Endothelial cell of umbilical vein (primary cell): Measurements from ENCODE around the gene P2RX1. TPM values are rescaled to one million over a fixed set of nuclear protein-coding genes. Genes with fewer than 3 reads are reported as not detected.

Experiments used
- BruUV-seq: library from RNA; stranded (reverse); fragments of 400-500 nt; replicated peaks from 2 replicates; lab custom pipeline; 2021; lab: Mats Ljungman, UMichigan
- CTCF ChIA-PET: fragments of 300-600, 350-600 bp; sonication (Branson Sonifier 250); formaldehyde crosslinking; loops from one replicate; lab custom pipeline; 2021; ENCODE audit warnings: antibody characterized with exemption, inconsistent platforms; lab: Charles Lee
- POLR2A ChIA-PET: fragments of 300-600, 350-600 bp; sonication (Branson Sonifier 250); formaldehyde crosslinking; loops from one replicate; lab custom pipeline; 2021; ENCODE audit warnings: antibody characterized with exemption, inconsistent platforms; lab: Charles Lee
- DNase-seq: peaks from one replicate; pipeline ENCODE4 v3.0.0-alpha.2; 2011; ENCODE audit warnings: low read depth, low spot score
- FAIRE-seq: peaks from 2 replicates; lab custom pipeline; 2011; peaks lifted over from hg19 to GRCh38; lab: Jason Lieb, UNC
- H2AFZ ChIP-seq: 2 replicates; pipeline ENCODE4 v1.6.0; 2012; ENCODE audit warnings: low read depth, low read length, control low read depth, inconsistent platforms
- H3K27ac ChIP-seq: 2 replicates; pipeline ENCODE4 v1.5.1; 2011; ENCODE audit warnings: low read depth, mild to moderate bottlenecking, control low read depth, low read length, moderate library complexity; ENCODE audit not compliant: insufficient read depth
- H3K27me3 ChIP-seq, 2 experiments: 2 replicates each; pipeline versions ENCODE4 v1.6.0 to v1.6.1; 2011; ENCODE audit warnings: low read length in 2 of 2, mixed read lengths in 1 of 2; ENCODE audit not compliant: control insufficient read depth in 2 of 2, insufficient read depth in 2 of 2
- H3K36me3 ChIP-seq, 2 experiments: 2 replicates in 1 of 2; 3 replicates in 1 of 2; pipeline ENCODE4 v1.5.1; 2011; ENCODE audit warnings: low read length in 2 of 2, mild to moderate bottlenecking in 1 of 2, moderate library complexity in 1 of 2; ENCODE audit not compliant: control insufficient read depth in 2 of 2, insufficient read depth in 2 of 2; ENCODE audit errors: extremely low read depth in 1 of 2
- H3K4me1 ChIP-seq: 3 replicates; pipeline ENCODE4 v1.5.1; 2011; ENCODE audit warnings: mild to moderate bottlenecking, low read length; ENCODE audit not compliant: control insufficient read depth, insufficient read depth; ENCODE audit errors: extremely low read depth
- H3K4me2 ChIP-seq: 2 replicates; pipeline ENCODE4 v1.6.1; 2011; ENCODE audit warnings: low read length, control low read depth, mixed read lengths; ENCODE audit not compliant: insufficient read depth
- H3K4me3 ChIP-seq, 3 experiments: fragments of 200-600 bp in 1 of 3; sonication (generic), shearing (Covaris generic) in 1 of 3; replicated peaks in 1 of 3; 2 replicates each; pipeline ENCODE4 v1.5.1; 2011 to 2016; ENCODE audit warnings: control low read depth in 3 of 3, low read length in 3 of 3, mild to moderate bottlenecking in 2 of 3, inconsistent platforms in 1 of 3, low read depth in 1 of 3, moderate library complexity in 1 of 3; ENCODE audit not compliant: insufficient read depth in 1 of 3
- H3K79me2 ChIP-seq: 2 replicates; pipeline ENCODE4 v1.6.0; 2012; ENCODE audit warnings: low read length, inconsistent platforms; ENCODE audit not compliant: control insufficient read depth, insufficient read depth
- H3K9ac ChIP-seq: replicated peaks from 2 replicates; pipeline ENCODE3; 2011; ENCODE audit warnings: low read length, control low read depth; ENCODE audit not compliant: insufficient read depth; ENCODE audit errors: extremely low read depth
- H3K9me1 ChIP-seq: replicated peaks from 3 replicates; pipeline ENCODE4 v1.6.0; 2011; ENCODE audit warnings: mild to moderate bottlenecking, low read length; ENCODE audit not compliant: control insufficient read depth, insufficient read depth; ENCODE audit errors: extremely low read depth
- H3K9me3 ChIP-seq: replicated peaks from 2 replicates; pipeline ENCODE4 v1.5.1; 2012; ENCODE audit warnings: low read length, inconsistent platforms; ENCODE audit not compliant: control insufficient read depth, insufficient read depth
- H4K20me1 ChIP-seq: replicated peaks from 2 replicates; pipeline ENCODE3; 2011; ENCODE audit warnings: mild to moderate bottlenecking, low read length; ENCODE audit not compliant: control insufficient read depth, insufficient read depth; ENCODE audit errors: extremely low read depth
- EZH2 ChIP-seq: IDR thresholded peaks from 2 replicates; pipeline ENCODE4 v1.6.1; 2012; ENCODE audit warnings: borderline replicate concordance, low read depth, mild to moderate bottlenecking, moderate library complexity, low read length, inconsistent platforms; ENCODE audit not compliant: severe bottlenecking
- FOS ChIP-seq: IDR thresholded peaks from 2 replicates; pipeline ENCODE4 v1.6.1; 2011; ENCODE audit warnings: mild to moderate bottlenecking, low read length, moderate library complexity, borderline replicate concordance; ENCODE audit not compliant: insufficient read depth
- GATA2 ChIP-seq: IDR thresholded peaks from 2 replicates; pipeline ENCODE4 v1.7.0; 2011; ENCODE audit warnings: low read depth, mild to moderate bottlenecking, moderate library complexity, mixed read lengths, low read length; ENCODE audit not compliant: insufficient read length, insufficient read depth
- JUN ChIP-seq: IDR thresholded peaks from 2 replicates; pipeline ENCODE4 v1.6.1; 2011; ENCODE audit warnings: borderline replicate concordance, low read depth; ENCODE audit not compliant: insufficient read length, insufficient read depth
- MAX ChIP-seq: IDR thresholded peaks from 2 replicates; pipeline ENCODE4 v1.6.1; 2011; ENCODE audit not compliant: insufficient read depth, insufficient read length
- MYC ChIP-seq: IDR thresholded peaks from one replicate; pipeline ENCODE4 v1.6.1; 2011; ENCODE audit warnings: mild to moderate bottlenecking, low read depth, low read length
- POLR2A ChIP-seq: IDR thresholded peaks from 2 replicates; pipeline ENCODE4 v1.6.1; 2012; ENCODE audit warnings: low read depth, mild to moderate bottlenecking, control low read depth, low read length
- POLR2AphosphoS5 ChIP-seq: IDR thresholded peaks from 2 replicates; pipeline ENCODE4 v1.6.1; 2012; ENCODE audit warnings: low read depth, mild to moderate bottlenecking, control low read depth, low read length, moderate library complexity; ENCODE audit not compliant: insufficient read depth
- dilution Hi-C: fragments of 300-500 bp; cut with MboI; formaldehyde crosslinking; loops from one replicate; pipeline ENCODE4 v1.15.0; 2019; ENCODE audit warnings: low sequenced_read_pairs; ENCODE audit not compliant: extremely low pct_ligation_motif_present
- intact Hi-C: fragments of 100-400 bp; cut with micrococcal nuclease; formaldehyde crosslinking; loops from one replicate; pipeline ENCODE4 v1.10.0; 2022
- polyA plus RNA-seq, 4 experiments: library from polyadenylated mRNA; depleted of rRNA in 3 of 4; stranded (reverse) in 3 of 4; unstranded in 1 of 4; fragments of >200 nt; gene quantifications; 2 replicates each; pipeline versions ENCODE4 v1.2.1 to v1.2.3, GENCODE V29; 2011 to 2012; ENCODE audit warnings: missing spikeins in 1 of 4
- total RNA-seq: library from RNA; stranded (reverse); gene quantifications from 2 replicates; pipeline ENCODE4 v1.2.3, GENCODE V29; 2021
- TF ChIP-seq, protein P1 (sequence below), 2 donors: IDR thresholded peaks; 1 replicate in 1 of 2; 2 replicates in 1 of 2; pipeline ENCODE4 v1.5.1; 2011; ENCODE audit warnings: low read length in 2 of 2, mild to moderate bottlenecking in 2 of 2, moderate library complexity in 2 of 2, control low read depth in 1 of 2, inconsistent platforms in 1 of 2, low read depth in 1 of 2; ENCODE audit not compliant: insufficient read depth in 1 of 2; ENCODE audit errors: extremely low read depth in 1 of 2

The P2RX1 gene
- total and polyA plus RNA-seq, 2 donors (not counting 3 experiments of a cell fraction or from before 2014, with no cell fraction given) = not detected

- dilution Hi-C loops (no loop called here), intact Hi-C loops (loop anchor here (2.0 kb wide), 1 partner anchor 28 kb away; no protein-coding TSS in a partner anchor)
- no peak overlapping the region for H3K9ac ChIP-seq
- CTCF ChIA-PET = interaction anchor here (1.0 to 9.2 kb wide), 4 partner anchors 12 to 47 kb away, joined by 3 to 82 read pairs (median 16); partner anchors contain the start of gene NCBP3
- no peak overlapping the region for H3K27ac ChIP-seq
- POLR2A ChIA-PET = no interaction called here
- no peaks in the 10 kb centered on the region for H4K20me1 ChIP-seq
- H3K9me1 ChIP-seq = no peaks in the 10 kb centered on the region
- BruUV-seq = no TSS peak
- H2AFZ ChIP-seq = peak overlapping the region; percentile 71
- H3K79me2 ChIP-seq = peaks cover 14% of the 10 kb centered on the region
- H3K4me3 ChIP-seq = peak overlapping the region; percentile 41 to 59 (median 52)
- H3K36me3 ChIP-seq = no peaks in the 10 kb centered on the region
- peak; percentile 55 for DNase-seq
- FAIRE-seq = no peak
- no peaks in the 10 kb centered on the region for H3K9me3 ChIP-seq
- H3K27me3 ChIP-seq = no peaks in the 10 kb centered on the region
- TF ChIP-seq POLR2A = no peak
- no peak for TF ChIP-seq POLR2AphosphoS5
- no peak for TF ChIP-seq GATA2
- peak; percentile 74 for TF ChIP-seq MAX
- no peak for TF ChIP-seq MYC
- H3K4me2 ChIP-seq = peak overlapping the region; percentile 1
- peaks cover 58% of the 10 kb centered on the region for H3K4me1 ChIP-seq
Measured at GRCh38 chr17:3892095-3892998, 23.9 kb downstream of the P2RX1 start.

- Histone ChIP-seq H3K27ac (no peak overlapping the region), H3K4me1 (peaks cover 65% of the 10 kb centered on the region), H3K36me3 (no peaks in the 10 kb centered on the region), H3K27me3 (no peaks in the 10 kb centered on the region), H3K4me3 (peak overlapping the region in 1 of 3 experiments; percentile 59), H4K20me1 (no peaks in the 10 kb centered on the region), H3K9me3 (no peaks in the 10 kb centered on the region), H3K9me1 (no peaks in the 10 kb centered on the region), H3K9ac (no peak overlapping the region), H2AFZ (peak overlapping the region; percentile 2), H3K79me2 (peaks cover 18% of the 10 kb centered on the region), H3K4me2 (peak overlapping the region; percentile 1)
- dilution Hi-C loops = no loop called here
- no peak for DNase-seq
- FAIRE-seq = peak; percentile 55
- CTCF ChIA-PET = interaction anchor here (2.1 to 9.2 kb wide), 3 partner anchors 21 to 46 kb away, joined by 6 to 82 read pairs (median 19); partner anchors contain the start of gene NCBP3
- TF ChIP-seq FOS = no peak
- no peak for TF ChIP-seq MYC
- no peak for TF ChIP-seq MAX
- no peak for TF ChIP-seq POLR2AphosphoS5
- no peak for TF ChIP-seq POLR2A
- TF ChIP-seq JUN = no peak
- TF ChIP-seq, protein P1, sequence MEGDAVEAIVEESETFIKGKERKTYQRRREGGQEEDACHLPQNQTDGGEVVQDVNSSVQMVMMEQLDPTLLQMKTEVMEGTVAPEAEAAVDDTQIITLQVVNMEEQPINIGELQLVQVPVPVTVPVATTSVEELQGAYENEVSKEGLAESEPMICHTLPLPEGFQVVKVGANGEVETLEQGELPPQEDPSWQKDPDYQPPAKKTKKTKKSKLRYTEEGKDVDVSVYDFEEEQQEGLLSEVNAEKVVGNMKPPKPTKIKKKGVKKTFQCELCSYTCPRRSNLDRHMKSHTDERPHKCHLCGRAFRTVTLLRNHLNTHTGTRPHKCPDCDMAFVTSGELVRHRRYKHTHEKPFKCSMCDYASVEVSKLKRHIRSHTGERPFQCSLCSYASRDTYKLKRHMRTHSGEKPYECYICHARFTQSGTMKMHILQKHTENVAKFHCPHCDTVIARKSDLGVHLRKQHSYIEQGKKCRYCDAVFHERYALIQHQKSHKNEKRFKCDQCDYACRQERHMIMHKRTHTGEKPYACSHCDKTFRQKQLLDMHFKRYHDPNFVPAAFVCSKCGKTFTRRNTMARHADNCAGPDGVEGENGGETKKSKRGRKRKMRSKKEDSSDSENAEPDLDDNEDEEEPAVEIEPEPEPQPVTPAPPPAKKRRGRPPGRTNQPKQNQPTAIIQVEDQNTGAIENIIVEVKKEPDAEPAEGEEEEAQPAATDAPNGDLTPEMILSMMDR (IDR thresholded peaks at IDR 0.05; ENCODE audit: extremely low read depth in 1 of 2, insufficient read depth in 1 of 2, low read depth in 1 of 2, low read length in 2 of 2) = no peak
- TF ChIP-seq EZH2 = no peak
- TF ChIP-seq GATA2 = no peak
- BruUV-seq = no TSS peak
- intact Hi-C loops = loop anchor here (2.0 kb wide), 1 partner anchor 27 kb away; no protein-coding TSS in a partner anchor
- POLR2A ChIA-PET = no interaction called here
Measured at GRCh38 chr17:3891626-3892094, 24.6 kb downstream of the P2RX1 start.
